GM21381 (cell line): ENCODE measurements around the gene GGN.
"Not testable (repeated sequence)": the region's sequence is repeated elsewhere in the genome, so short reads cannot be mapped to it uniquely, and the experiment has no call there.

ENCODE experiments used
- ATAC-seq: cut with Tn5 transposase; IDR thresholded peaks from one replicate; pipeline ENCODE4 v1.9.1; 2021; ENCODE audit warnings: mild to moderate bottlenecking, moderate library complexity; ENCODE audit not compliant: unreplicated experiment

The GGN gene, protein sequence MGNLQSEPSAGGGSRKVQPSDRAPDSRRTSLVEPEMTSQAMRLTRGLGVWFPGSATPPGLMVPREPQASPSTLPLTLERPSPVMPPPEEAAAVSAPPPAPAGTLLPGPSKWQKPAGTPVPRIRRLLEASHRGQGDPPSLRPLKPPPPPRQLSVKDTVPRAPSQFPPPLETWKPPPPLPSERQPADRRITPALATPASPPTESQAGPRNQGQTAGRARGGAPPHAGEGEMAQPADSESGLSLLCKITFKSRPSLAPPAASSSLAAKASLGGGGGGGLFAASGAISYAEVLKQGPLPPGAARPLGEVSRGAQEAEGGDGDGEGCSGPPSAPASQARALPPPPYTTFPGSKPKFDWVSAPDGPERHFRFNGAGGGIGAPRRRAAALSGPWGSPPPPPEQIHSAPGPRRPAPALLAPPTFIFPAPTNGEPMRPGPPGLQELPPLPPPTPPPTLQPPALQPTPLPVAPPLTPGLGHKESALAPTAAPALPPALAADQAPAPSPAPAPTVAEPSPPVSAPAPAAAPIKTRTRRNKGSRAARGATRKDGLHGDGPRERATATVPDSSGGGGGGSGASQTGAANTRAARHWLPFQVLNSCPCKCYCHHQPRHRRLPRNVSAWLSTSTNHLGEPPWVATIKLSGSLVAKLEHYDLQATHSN

GRCh38 chr19:38387550-38388348 lies at the start of gene GGN:
GGN (minus strand) TSS chr19:38388034; CDS start chr19:38387261, 773 bp downstream.
- ATAC-seq, result no peak

GRCh38 chr19:38437295-38437694 lies 49.5 kb upstream of the GGN start:
- no peak for ATAC-seq

DNA sequence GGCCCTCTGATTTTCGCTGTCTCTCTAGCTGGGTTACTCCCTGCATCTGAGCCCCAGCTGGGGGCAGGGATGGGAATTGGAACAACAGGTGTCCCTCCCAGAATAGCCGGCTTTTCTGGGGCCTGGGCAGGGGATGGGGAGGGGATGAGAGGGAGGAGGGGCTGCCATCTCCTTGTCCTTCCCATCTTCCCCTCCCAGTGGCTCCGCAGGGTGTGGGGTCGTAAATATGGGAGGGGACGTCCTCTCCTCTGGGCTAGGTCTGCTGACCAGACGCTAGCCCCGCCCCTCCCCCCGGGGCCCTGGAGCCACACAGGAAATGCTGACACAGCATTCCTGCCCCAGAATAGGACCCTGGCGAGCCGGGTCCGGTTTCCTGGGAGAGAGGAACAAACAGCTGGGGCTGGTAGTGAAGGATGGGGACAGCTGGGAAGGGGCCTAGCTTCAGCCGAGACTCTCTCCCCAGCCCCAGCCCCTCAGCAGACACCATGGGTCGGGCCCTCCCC lies 46.8 kb upstream of the GGN start:
- ATAC-seq, result no peak

DNA sequence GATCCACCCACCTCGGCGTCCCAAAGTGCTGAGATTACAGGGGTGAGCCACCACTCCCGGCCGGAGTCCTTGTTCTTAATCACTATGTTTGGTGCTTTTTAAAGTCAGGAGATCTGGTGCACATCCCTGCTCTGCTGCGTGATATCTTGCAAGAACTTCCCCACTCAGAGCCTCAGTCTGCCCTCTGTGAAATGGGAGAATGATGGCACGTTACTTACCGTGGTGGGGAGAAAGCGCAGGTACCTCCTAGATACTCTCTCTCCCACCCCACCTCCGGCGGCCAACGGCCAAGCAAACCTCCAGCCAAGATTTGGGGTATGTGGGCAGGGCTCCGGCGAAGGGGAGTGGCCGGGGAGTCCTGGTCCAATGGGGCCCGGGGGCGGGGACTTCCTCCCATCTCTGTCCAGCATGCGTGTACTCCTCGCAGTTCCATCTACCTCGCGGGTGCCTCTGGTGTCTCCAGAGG lies 45.5 kb upstream of the GGN start, which contains the start of gene RYR1:
RYR1 (plus strand) TSS at position 424 of the 466 bp plus-strand sequence. CDS start 139 bp downstream, outside the sequence.
- ATAC-seq, result no peak

- ATAC-seq, result no peak
These were observed 43.1 kb upstream of the GGN start for GRCh38 chr19:38430931-38431330.

GRCh38 chr19:38429811-38430156 lies 42.0 kb upstream of the GGN start:
- ATAC-seq, result no peak

DNA sequence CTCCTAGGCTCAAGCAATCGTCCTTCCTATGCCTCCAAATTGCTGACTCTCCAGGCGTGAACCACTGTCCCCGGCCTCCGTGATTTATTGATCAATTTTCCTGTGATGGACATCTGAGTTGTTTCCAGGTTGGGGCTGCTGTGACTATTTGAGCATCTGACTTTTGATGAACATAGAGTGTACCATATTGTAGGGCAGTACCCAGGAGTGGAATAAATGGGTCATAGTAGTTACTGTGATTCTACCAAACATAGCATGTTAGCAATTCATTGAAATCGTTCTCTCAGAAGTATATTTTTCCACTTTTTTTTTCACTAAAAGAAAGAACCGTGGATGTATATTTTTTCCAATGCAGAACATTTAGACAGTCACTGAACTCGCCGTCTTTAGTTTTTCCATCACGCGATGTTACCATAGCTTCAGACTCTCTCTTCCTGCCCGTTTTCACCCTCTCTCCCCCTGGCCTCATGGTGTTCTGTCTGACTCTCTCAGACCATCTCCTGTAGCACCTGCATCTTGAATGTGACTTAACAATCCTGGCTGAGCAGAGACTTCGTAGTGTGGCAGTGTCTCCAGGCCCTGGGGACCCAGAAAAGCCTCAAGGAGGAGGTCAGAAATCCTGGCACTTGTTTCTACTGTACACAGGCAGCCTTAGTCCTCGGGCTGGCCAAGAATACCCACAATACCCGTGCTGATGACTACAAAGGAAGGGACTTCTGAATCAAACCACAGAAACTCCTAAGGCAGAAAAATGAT lies 41.4 kb upstream of the GGN start:
- ATAC-seq, result no peak

DNA sequence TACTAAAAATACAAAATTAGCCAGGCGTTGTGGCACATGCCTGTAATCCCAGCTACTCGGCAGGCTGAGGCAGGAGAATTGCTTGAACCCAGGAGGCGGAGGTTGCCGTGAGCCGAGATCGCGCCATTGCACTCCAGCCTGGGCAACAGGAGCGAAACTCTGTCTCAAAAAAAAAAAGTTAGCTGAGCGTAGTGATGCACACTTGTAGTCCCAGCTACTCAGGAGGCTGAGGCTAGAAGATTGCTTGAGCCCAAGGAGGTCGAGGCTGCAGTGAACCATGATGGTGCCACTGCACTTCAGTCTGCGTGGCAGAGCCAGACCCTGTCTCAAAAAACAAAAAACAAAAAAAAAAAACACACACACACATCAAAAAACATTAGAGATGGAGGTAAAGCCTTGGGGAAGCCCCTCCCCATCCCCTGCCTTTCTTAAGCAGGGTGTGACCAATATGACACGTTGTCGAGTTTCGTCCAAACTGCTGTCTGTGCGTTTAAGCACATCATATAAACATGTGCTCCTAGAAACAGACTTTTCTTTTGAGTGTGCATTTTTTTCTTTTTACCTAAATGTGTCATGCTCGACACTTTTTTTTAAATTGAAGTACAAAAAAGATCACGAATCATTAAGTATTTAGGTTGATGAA lies 39.3 kb upstream of the GGN start:
- ATAC-seq, result not testable (repeated sequence)

- no peak for ATAC-seq
These were observed 38.1 kb upstream of the GGN start, which contains the start of gene RASGRP4 for GRCh38 chr19:38425810-38426466. RASGRP4 (minus strand) TSS chr19:38426219; CDS start chr19:38426091, 128 bp downstream.

GRCh38 chr19:38425222-38425809 lies 37.5 kb upstream of the GGN start:
- ATAC-seq, result no peak

DNA sequence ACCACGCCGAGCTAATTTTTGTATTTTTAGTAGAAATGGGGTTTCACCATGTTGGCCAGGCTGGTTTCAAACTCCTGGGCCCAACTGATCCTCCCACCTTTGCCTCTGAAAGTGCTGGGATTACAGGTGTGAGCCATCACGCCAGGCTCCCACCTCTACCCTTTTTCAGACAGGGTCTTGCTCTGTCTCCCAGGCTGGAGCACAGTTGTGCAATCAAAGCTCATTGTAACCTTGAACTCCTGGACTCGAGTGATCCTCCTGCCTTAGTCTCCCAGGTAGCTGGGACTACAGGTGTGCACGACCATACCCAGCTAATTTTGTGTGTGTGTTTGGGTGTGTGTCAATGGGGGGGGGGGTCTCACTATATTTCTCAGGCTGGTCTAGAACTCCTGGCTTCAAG lies 36.4 kb upstream of the GGN start:
- no peak for ATAC-seq

DNA sequence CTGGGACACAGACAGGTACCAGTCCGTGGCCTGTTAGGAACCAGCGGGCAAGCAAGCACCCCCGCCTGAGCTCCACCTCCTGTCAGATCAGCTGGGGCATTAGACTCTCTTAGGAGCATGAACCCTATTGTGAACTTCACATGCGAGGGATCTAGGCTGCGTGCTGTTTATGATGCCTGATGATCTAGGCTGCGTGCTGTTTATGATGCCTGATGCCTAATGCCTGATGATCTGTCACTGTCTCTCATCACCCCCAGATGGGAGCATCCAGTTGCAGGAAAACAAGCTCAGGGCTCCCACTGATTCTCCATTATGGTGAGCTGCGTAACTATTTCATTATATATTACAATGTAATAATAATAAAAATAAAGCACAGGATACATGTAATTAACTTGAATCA lies 34.6 kb upstream of the GGN start:
- ATAC-seq, result no peak

DNA sequence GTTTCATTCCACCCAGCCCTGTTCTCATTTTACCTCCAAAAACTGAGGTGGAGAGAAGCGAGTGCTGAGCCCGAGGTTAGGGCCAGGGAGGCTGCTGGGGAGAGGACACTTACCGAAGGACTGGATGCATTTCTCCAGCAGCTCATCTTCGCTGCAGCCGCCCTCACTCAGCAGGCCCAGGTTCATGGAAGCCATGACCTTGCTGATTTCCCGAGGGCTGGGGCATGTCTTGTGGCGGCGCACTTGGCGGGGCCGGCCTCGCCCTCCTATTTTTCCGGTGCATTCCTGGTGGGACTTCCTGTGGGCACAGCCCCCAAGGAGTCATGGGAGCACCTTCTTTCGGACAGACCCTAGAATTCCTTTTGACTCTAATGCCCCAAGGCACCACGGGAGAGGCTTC lies 34.0 kb upstream of the GGN start:
- ATAC-seq, result no peak

DNA sequence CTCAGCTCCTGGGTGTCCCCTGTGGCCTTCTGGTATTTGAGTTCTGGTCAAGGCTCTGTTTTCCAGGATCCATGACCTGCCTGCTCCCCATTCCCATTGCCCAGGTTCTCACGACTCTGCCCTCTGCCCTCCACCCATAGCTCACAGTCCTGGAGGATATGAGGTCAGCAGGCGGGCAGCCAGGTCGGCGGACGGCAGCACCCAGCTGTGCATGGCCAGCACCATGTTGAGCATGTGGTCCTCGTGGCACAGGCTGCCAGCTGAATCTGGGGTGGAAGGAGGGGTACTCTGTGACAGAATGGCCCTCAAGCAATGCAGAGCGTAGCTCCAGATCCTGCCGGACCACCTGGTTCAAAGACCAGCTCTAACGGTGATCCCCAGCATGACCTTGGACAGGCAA lies 33.1 kb upstream of the GGN start:
- ATAC-seq, result no peak

GRCh38 chr19:38417544-38418506 lies 30.0 kb upstream of the GGN start:
- ATAC-seq, result peak; percentile 51

- no peak for ATAC-seq
These were observed 29.3 kb upstream of the GGN start for GRCh38 chr19:38417146-38417543.

- ATAC-seq, result no peak
These were observed 25.6 kb upstream of the GGN start for GRCh38 chr19:38413416-38413815.

- no peak for ATAC-seq
These were observed 25.1 kb upstream of the GGN start for GRCh38 chr19:38412961-38413360.
